ENCODE data around the gene ITGB3BP.

GRCh38 chr1:63423649-63424048, 99.4 kb downstream of the ITGB3BP start:
- TF ChIP-seq POLR2A (IDR thresholded peaks at IDR 0.05) (no peak), CTCF (IDR thresholded peaks at IDR 0.05) (no peak)
